Loucy (cell line): ENCODE measurements around the gene AFF2.

Experiments
- H2AFZ ChIP-seq: fragments of 200-600 bp; sonication (generic); 2 replicates; pipeline ENCODE4 v1.6.0; 2016; ENCODE audit warnings: antibody characterized with exemption, mild to moderate bottlenecking, low read length, moderate library complexity
- H3F3A ChIP-seq: fragments of 200-600 bp; 2 replicates; pipeline ENCODE4 v1.6.0; 2016; ENCODE audit warnings: antibody characterized with exemption, low read depth, mild to moderate bottlenecking
- H3K27me3 ChIP-seq: fragments of 200-600 bp; sonication (generic); 2 replicates; pipeline ENCODE4 v1.6.1; 2014; ENCODE audit warnings: low read length, mild to moderate bottlenecking; ENCODE audit not compliant: insufficient read depth, poor library complexity, severe bottlenecking
- H3K36me3 ChIP-seq: fragments of 200-600 bp; sonication (generic); 2 replicates; pipeline ENCODE4 v1.6.1; 2016; ENCODE audit warnings: low read length; ENCODE audit not compliant: insufficient read depth
- H3K4me1 ChIP-seq: fragments of 200-600 bp; sonication (generic); 2 replicates; pipeline ENCODE4 v1.5.1; 2014; ENCODE audit warnings: low read length, mild to moderate bottlenecking; ENCODE audit not compliant: insufficient read depth, poor library complexity, severe bottlenecking
- H3K4me2 ChIP-seq: fragments of 200-600 bp; sonication (generic); 2 replicates; pipeline ENCODE4 v1.6.0; 2014; ENCODE audit warnings: antibody characterized with exemption, low read length, low read depth, mild to moderate bottlenecking; ENCODE audit not compliant: poor library complexity, severe bottlenecking
- H3K4me3 ChIP-seq: fragments of 200-600 bp; sonication (generic); 2 replicates; pipeline ENCODE4 v1.5.1; 2014; ENCODE audit warnings: low read length, mild to moderate bottlenecking, mixed read lengths; ENCODE audit not compliant: poor library complexity, severe bottlenecking
- H3K79me2 ChIP-seq: fragments of 200-600 bp; sonication (generic); 2 replicates; pipeline ENCODE4 v1.6.1; 2014; ENCODE audit warnings: low read length; ENCODE audit not compliant: insufficient read depth
- H3K9ac ChIP-seq: fragments of 200-600 bp; sonication (generic); 2 replicates; pipeline ENCODE4 v1.6.0; 2014; ENCODE audit warnings: mild to moderate bottlenecking, low read depth, low read length, moderate library complexity; ENCODE audit not compliant: poor library complexity, severe bottlenecking
- H3K9me2 ChIP-seq: fragments of 200-600 bp; sonication (generic); replicated peaks from 2 replicates; pipeline ENCODE4 v1.6.1; 2016; ENCODE audit warnings: low read depth, low read length, mixed read lengths
- H3K9me3 ChIP-seq: fragments of 200-600 bp; sonication (generic); 2 replicates; pipeline ENCODE4 v1.6.1; 2014; ENCODE audit warnings: mild to moderate bottlenecking, antibody characterized with exemption, low read length, low read depth; ENCODE audit not compliant: insufficient read depth
- H4K20me1 ChIP-seq: fragments of 200-600 bp; sonication (generic); 2 replicates; pipeline ENCODE4 v1.6.0; 2014; ENCODE audit warnings: antibody characterized with exemption, low read length, mild to moderate bottlenecking; ENCODE audit not compliant: insufficient read depth, poor library complexity, severe bottlenecking
- EZH2phosphoT487 ChIP-seq: fragments of 200-600 bp; IDR thresholded peaks from 2 replicates; pipeline ENCODE4 v1.6.1; 2018; ENCODE audit warnings: antibody characterized with exemption, mild to moderate bottlenecking, moderate library complexity, borderline replicate concordance
- TF ChIP-seq, protein P1 (sequence below): fragments of 200-600 bp; sonication (generic); conservative IDR thresholded peaks from 2 replicates; pipeline ENCODE4 v1.5.1; 2014; ENCODE audit warnings: mild to moderate bottlenecking, antibody characterized with exemption, low read length

The AFF2 gene

GRCh38 chrX:148930206-148930729 lies 429.9 kb downstream of the AFF2 start:
- no peaks in the 10 kb centered on the region for H3K9me2 ChIP-seq
- TF ChIP-seq EZH2phosphoT487 = no peak
- TF ChIP-seq, protein P1, sequence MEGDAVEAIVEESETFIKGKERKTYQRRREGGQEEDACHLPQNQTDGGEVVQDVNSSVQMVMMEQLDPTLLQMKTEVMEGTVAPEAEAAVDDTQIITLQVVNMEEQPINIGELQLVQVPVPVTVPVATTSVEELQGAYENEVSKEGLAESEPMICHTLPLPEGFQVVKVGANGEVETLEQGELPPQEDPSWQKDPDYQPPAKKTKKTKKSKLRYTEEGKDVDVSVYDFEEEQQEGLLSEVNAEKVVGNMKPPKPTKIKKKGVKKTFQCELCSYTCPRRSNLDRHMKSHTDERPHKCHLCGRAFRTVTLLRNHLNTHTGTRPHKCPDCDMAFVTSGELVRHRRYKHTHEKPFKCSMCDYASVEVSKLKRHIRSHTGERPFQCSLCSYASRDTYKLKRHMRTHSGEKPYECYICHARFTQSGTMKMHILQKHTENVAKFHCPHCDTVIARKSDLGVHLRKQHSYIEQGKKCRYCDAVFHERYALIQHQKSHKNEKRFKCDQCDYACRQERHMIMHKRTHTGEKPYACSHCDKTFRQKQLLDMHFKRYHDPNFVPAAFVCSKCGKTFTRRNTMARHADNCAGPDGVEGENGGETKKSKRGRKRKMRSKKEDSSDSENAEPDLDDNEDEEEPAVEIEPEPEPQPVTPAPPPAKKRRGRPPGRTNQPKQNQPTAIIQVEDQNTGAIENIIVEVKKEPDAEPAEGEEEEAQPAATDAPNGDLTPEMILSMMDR = no peak
- H3K27me3 ChIP-seq = no peaks in the 10 kb centered on the region
- no peaks in the 10 kb centered on the region for H3K36me3 ChIP-seq
- no peaks in the 10 kb centered on the region for H4K20me1 ChIP-seq
- no peaks in the 10 kb centered on the region for H3F3A ChIP-seq
- no peaks in the 10 kb centered on the region for H3K4me1 ChIP-seq
- H2AFZ ChIP-seq = no peak overlapping the region
- H3K79me2 ChIP-seq = no peaks in the 10 kb centered on the region
- H3K4me2 ChIP-seq = no peak overlapping the region
- H3K9ac ChIP-seq = no peak overlapping the region
- no peaks in the 10 kb centered on the region for H3K9me3 ChIP-seq
- H3K4me3 ChIP-seq = no peak overlapping the region

GRCh38 chrX:148933881-148934280 lies 433.5 kb downstream of the AFF2 start:
- no peak overlapping the region for H3K4me2 ChIP-seq

GRCh38 chrX:148938348-148938747 lies 437.9 kb downstream of the AFF2 start:
- no peak overlapping the region for H3K4me3 ChIP-seq
- peak; percentile 58 for TF ChIP-seq EZH2phosphoT487
- TF ChIP-seq, protein P1 = no peak
- no peaks in the 10 kb centered on the region for H3K9me2 ChIP-seq
- H3K4me1 ChIP-seq = peaks cover 10% of the 10 kb centered on the region
- peaks cover 17% of the 10 kb centered on the region for H3K27me3 ChIP-seq
- no peak overlapping the region for H2AFZ ChIP-seq
- H3F3A ChIP-seq = no peaks in the 10 kb centered on the region
- H3K79me2 ChIP-seq = no peaks in the 10 kb centered on the region
- no peaks in the 10 kb centered on the region for H3K9me3 ChIP-seq
- no peak overlapping the region for H3K9ac ChIP-seq
- no peaks in the 10 kb centered on the region for H3K36me3 ChIP-seq
- H3K4me2 ChIP-seq = no peak overlapping the region
- H4K20me1 ChIP-seq = peaks cover 43% of the 10 kb centered on the region

More at GRCh38 chrX:148933881-148934280, 433.5 kb downstream of the AFF2 start:
- no peak overlapping the region for H2AFZ ChIP-seq
- no peak overlapping the region for H3K9ac ChIP-seq
- H3K36me3 ChIP-seq = no peaks in the 10 kb centered on the region
- H3K27me3 ChIP-seq = peaks cover 12% of the 10 kb centered on the region
- H3K79me2 ChIP-seq = no peaks in the 10 kb centered on the region
- TF ChIP-seq EZH2phosphoT487 = no peak
- TF ChIP-seq, protein P1 = no peak
- no peaks in the 10 kb centered on the region for H3F3A ChIP-seq
- peaks cover 21% of the 10 kb centered on the region for H4K20me1 ChIP-seq
- H3K9me2 ChIP-seq = no peaks in the 10 kb centered on the region
- no peaks in the 10 kb centered on the region for H3K9me3 ChIP-seq
- H3K4me3 ChIP-seq = no peak overlapping the region
- H3K4me1 ChIP-seq = peaks cover 10% of the 10 kb centered on the region
